ENCODE data around the gene MPZL3. TPM values are rescaled to one million over a fixed set of nuclear protein-coding genes. Genes with fewer than 3 reads are reported as not detected.

MPZL3 gene
- total RNA-seq, 4 donors from 2014 or later = 17.4 to 44.4 (median 32.4) TPM

DNA sequence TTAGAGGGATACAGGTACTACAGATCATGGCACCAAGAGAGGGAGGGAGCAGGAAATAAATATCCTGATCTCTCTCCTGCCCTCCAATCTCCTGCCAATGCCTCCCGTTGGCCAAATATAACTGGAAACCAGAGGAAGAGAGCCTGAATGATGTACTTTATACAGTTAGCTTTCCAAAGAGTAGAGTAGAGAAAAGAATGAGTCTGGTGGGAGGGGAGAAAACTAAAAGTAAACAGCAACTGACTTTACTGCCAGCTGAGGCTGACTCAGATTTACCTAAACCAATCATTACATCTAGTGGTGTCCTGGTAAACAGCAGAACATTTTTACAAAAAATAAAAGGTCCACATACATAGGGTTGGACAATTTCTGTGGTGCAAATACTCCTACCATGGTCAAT is 5.1 kb downstream of the MPZL3 start:
- Histone ChIP-seq H3K27me3 (no peaks in the 10 kb centered on the region), H3K27ac (peak overlapping the region in 3 of 4 donors; percentile 31 to 60 (median 55)), H3K36me3 (no peaks in the 10 kb centered on the region), H3K9me3 (no peaks in the 10 kb centered on the region), H3K4me3 (no peak overlapping the region), H3K4me1 (peaks cover 5 to 64% (median 5%) of the 10 kb centered on the region in 3 donors)
- 47 to 55% methylated on average over 1 of the region's 1 CpG for WGBS, 2 donors
- TF ChIP-seq POLR2A (IDR thresholded peaks at IDR 0.05) = no peak
- TF ChIP-seq, protein P1, sequence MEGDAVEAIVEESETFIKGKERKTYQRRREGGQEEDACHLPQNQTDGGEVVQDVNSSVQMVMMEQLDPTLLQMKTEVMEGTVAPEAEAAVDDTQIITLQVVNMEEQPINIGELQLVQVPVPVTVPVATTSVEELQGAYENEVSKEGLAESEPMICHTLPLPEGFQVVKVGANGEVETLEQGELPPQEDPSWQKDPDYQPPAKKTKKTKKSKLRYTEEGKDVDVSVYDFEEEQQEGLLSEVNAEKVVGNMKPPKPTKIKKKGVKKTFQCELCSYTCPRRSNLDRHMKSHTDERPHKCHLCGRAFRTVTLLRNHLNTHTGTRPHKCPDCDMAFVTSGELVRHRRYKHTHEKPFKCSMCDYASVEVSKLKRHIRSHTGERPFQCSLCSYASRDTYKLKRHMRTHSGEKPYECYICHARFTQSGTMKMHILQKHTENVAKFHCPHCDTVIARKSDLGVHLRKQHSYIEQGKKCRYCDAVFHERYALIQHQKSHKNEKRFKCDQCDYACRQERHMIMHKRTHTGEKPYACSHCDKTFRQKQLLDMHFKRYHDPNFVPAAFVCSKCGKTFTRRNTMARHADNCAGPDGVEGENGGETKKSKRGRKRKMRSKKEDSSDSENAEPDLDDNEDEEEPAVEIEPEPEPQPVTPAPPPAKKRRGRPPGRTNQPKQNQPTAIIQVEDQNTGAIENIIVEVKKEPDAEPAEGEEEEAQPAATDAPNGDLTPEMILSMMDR (IDR thresholded peaks at IDR 0.05) = no peak
- DNase-seq = no peak
- intact Hi-C loops (cut with DNase I) = no loop called here

DNA sequence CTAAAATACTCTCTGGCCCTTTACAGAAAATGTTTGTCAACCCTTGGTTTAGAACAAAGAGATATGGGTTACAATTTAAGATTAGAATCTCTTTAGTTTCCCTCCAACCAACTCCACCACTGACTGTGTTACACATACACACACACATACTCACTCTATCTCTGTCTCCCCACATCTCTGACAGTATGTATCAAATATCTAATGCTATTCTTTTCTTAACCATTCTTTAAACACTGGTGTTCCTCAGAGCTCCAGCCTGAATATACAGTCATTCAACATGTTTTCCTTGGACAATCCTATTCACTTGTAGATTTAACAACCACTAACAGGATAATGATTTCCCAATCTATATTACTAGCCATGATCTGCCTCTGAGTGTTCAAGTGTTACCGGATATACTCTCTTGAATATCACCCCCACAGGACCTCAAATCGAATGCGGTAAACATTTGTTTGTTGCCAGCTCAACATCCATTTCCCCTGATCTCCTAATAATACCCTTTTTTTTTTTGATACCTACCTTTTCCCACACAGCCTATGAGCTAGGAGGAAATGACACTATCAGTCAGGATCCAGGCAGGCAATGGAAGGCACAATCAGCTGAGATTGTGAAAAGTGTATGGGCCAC is 6.1 kb downstream of the MPZL3 start:
- 78 to 97% methylated on average over 3 of the region's 3 CpGs for WGBS, 2 donors
- TF ChIP-seq POLR2A (IDR thresholded peaks at IDR 0.05) = no peak
- TF ChIP-seq, protein P1 (IDR thresholded peaks at IDR 0.05) = no peak
- no peaks in the 10 kb centered on the region for H3K36me3 ChIP-seq
- no peak for DNase-seq
- no peak overlapping the region for H3K4me3 ChIP-seq
- H3K4me1 ChIP-seq = peaks cover 12 to 65% (median 13%) of the 10 kb centered on the region in 3 donors
- no peaks in the 10 kb centered on the region for H3K9me3 ChIP-seq
- peak overlapping the region in 3 of 4 donors; percentile 31 to 55 (median 54) for H3K27ac ChIP-seq
- intact Hi-C loops (cut with DNase I) = no loop called here
- no peaks in the 10 kb centered on the region for H3K27me3 ChIP-seq

DNA sequence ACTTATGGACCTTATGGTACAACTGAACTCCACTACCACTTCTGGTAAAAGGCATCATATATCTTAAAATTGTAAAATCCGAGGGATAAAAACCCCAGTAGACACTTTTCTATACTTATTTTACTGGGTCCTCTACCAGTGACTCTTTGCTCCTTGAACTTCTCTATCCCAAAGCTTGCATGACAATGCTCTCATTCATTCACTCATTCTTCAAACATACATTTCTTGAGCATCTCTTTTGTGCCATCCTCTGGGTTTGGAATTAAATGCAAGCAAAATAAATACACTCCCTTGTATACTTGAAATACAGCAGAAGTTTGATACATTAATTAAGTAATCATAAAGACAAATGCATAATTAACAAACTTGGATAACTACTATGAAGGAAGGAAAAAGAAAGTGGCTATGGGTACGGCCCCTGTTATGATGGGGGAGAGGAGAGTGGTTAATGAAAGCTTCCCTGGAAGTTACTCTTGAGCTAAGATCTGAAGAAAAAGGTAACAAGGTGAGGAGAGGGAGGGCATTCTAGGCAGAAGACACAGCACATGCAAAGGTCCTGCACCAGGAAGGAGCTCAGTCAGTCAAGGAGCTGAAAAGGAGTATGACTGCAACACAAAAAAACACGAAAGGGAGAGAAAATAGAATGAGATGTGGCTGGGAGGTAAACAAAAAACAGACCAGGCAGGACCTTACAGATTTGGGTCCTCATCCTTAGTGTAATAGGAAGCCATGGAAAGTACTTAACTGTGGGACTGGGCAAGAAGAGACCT is 8.0 kb downstream of the MPZL3 start:
- intact Hi-C loops (cut with DNase I) = no loop called here
- no peak for TF ChIP-seq POLR2A (IDR thresholded peaks at IDR 0.05)
- TF ChIP-seq, protein P1 (IDR thresholded peaks at IDR 0.05) = no peak

DNA sequence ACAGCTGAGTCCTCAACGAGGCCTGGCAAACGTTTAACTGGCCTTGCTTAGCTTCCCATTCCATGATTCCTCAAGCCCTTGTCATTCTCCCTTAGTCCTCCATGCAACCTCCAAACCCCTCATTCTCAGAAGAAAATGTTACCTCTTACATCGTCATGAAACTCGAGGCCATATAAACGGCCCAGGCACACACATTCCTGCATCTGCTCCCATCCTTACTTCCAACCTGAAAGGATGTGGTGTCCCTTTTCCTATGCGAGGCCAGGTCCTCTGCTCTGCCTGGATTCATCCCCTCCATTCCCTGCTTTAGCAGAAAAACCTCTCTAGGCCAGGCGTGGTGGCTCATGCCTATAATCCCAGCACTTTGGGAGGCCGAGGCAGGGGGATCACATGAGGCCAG is 9.0 kb downstream of the MPZL3 start:
- Histone ChIP-seq H3K27me3 (no peaks in the 10 kb centered on the region), H3K4me3 (no peak overlapping the region), H3K9me3 (no peaks in the 10 kb centered on the region), H3K4me1 (peaks cover 22 to 89% (median 30%) of the 10 kb centered on the region in 3 donors), H3K27ac (peak overlapping the region in 3 of 4 donors; percentile 88 to 93 (median 92)), H3K36me3 (no peaks in the 10 kb centered on the region)
- no peak for TF ChIP-seq POLR2A (IDR thresholded peaks at IDR 0.05)
- TF ChIP-seq, protein P1 (IDR thresholded peaks at IDR 0.05) = no peak
- intact Hi-C loops (cut with DNase I) = no loop called here
- WGBS, 2 donors = 61 to 88% methylated on average over 5 to 6 of the region's 8 CpGs
- no peak for DNase-seq

More for the DNA sequence above, 8.0 kb downstream of the MPZL3 start:
- no peak for DNase-seq
- no peak overlapping the region for H3K4me3 ChIP-seq
- no peaks in the 10 kb centered on the region for H3K9me3 ChIP-seq
- peaks cover 16 to 79% (median 22%) of the 10 kb centered on the region in 3 donors for H3K4me1 ChIP-seq
- peak overlapping the region in 1 of 4 donors; percentile 88 for H3K27ac ChIP-seq
- WGBS, 2 donors = 83 to 87% methylated on average over 3 of the region's 3 CpGs
- no peaks in the 10 kb centered on the region for H3K36me3 ChIP-seq
- no peaks in the 10 kb centered on the region for H3K27me3 ChIP-seq

DNA sequence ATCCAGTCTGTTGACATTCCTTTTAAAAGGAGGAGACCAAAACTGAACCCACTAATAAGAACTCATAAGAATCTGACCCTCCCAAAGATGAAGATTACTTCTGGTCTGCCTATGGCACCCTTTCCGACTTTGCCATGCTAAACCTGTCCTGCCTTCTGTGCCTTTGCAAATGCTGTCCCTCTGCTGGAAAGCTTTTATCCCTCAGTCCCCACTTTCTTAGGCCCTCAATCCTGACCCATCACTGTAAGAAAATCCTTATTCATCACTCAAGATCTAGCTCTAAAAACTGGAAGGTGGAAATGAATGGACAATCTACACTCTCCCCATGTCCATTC is 10.4 kb downstream of the MPZL3 start:
- DNase-seq = no peak
- TF ChIP-seq, protein P1 (IDR thresholded peaks at IDR 0.05) = peak in 1 of 6 experiments; percentile 14
- no peak for TF ChIP-seq POLR2A (IDR thresholded peaks at IDR 0.05)
- Histone ChIP-seq H3K4me1 (peaks cover 20 to 88% (median 29%) of the 10 kb centered on the region in 3 donors), H3K27ac (peak overlapping the region; percentile 79 to 93 (median 90)), H3K27me3 (no peaks in the 10 kb centered on the region), H3K9me3 (no peaks in the 10 kb centered on the region), H3K4me3 (no peak overlapping the region), H3K36me3 (no peaks in the 10 kb centered on the region)
- intact Hi-C loops (cut with DNase I) = no loop called here
- 27 to 32% methylated on average over 1 of the region's 1 CpG for WGBS, 2 donors

Measured in esophagus squamous epithelium (tissue), 5 donors.